Lung (tissue), 12 donors: ENCODE data around the gene IQGAP2. TPM values are rescaled to one million over a fixed set of nuclear protein-coding genes. Genes with fewer than 3 reads are reported as not detected.

Source experiments
- ATAC-seq: fragments of 200-7000 bp; cut with Tn5 transposase; one replicate; pipeline ENCODE4 v1.9.1; 2020; ENCODE audit warnings: moderate number of reproducible peaks; ENCODE audit not compliant: insufficient read depth, low FRiP score
- DNase-seq, 3 donors: peaks; one replicate each; pipeline ENCODE4 v3.0.0-alpha.2; 2013 to 2017
- H3K27ac ChIP-seq, 2 donors: one replicate each; pipeline ENCODE4 v1.5.1; 2013; ENCODE audit warnings: mild to moderate bottlenecking in 2 of 2, moderate library complexity in 2 of 2, control low read depth in 1 of 2, inconsistent platforms in 1 of 2, low read depth in 1 of 2, low read length in 1 of 2
- H3K27me3 ChIP-seq, 3 donors: one replicate each; pipeline ENCODE4 v1.5.1; 2013; ENCODE audit warnings: low read length in 2 of 3; ENCODE audit not compliant: control insufficient read depth in 3 of 3, insufficient read depth in 3 of 3
- H3K36me3 ChIP-seq, 4 donors: one replicate each; pipeline ENCODE4 v1.5.1; 2013; ENCODE audit warnings: low read length in 4 of 4, mild to moderate bottlenecking in 1 of 4, moderate library complexity in 1 of 4; ENCODE audit not compliant: control insufficient read depth in 4 of 4, insufficient read depth in 4 of 4
- H3K4me1 ChIP-seq, 5 donors: one replicate each; pipeline ENCODE4 v1.5.1; 2013; ENCODE audit warnings: low read length in 5 of 5, mild to moderate bottlenecking in 2 of 5, moderate library complexity in 1 of 5; ENCODE audit not compliant: control insufficient read depth in 5 of 5, insufficient read depth in 5 of 5
- H3K4me3 ChIP-seq: one replicate; pipeline ENCODE4 v1.5.1; 2013; ENCODE audit warnings: mild to moderate bottlenecking, control low read depth, moderate library complexity
- H3K9ac ChIP-seq, 2 donors: one replicate each; pipeline ENCODE4 v1.5.1; 2013; ENCODE audit warnings: low read length in 2 of 2, control low read depth in 1 of 2; ENCODE audit not compliant: insufficient read depth in 1 of 2
- H3K9me3 ChIP-seq, 4 donors: one replicate each; pipeline ENCODE4 v1.5.1; 2013; ENCODE audit warnings: low read length in 3 of 4, mild to moderate bottlenecking in 1 of 4, moderate library complexity in 1 of 4; ENCODE audit not compliant: control insufficient read depth in 4 of 4, insufficient read depth in 3 of 4
- WGBS, 2 donors: extraction: QIAGEN DNeasy Blood & Tissue Kit; methylation state at CpG; one replicate each; pipeline ENCODE4 v1.1.7; 2013; 5-methylcytosine and 5-hydroxymethylcytosine counted together
- polyA plus RNA-seq, 2 donors: library from polyadenylated mRNA; stranded (reverse); fragments of 200-250 nt; gene quantifications; one replicate each; pipeline ENCODE4 v1.2.1, GENCODE V29; 2013
- total RNA-seq, 2 donors: library from RNA; depleted of rRNA in 1 of 2; stranded (reverse); fragments of >200 nt in 1 of 2; gene quantifications; one replicate each; pipeline ENCODE4 v1.2.1, GENCODE V29; 2014 to 2021
- TF ChIP-seq, protein P1 (sequence below): IDR thresholded peaks from 2 replicates; pipeline ENCODE4 v1.5.1; 2012; ENCODE audit warnings: mild to moderate bottlenecking; ENCODE audit errors: control extremely low read depth, extremely low read depth
- donor health status: control.
- donor health status: control.
- donor health status: Bipolar disorder and iron deficiency.
- donor health status: healthy.
- donor health status: DM: yes; HTN: yes; CAD: no.

Gene IQGAP2
- total and polyA plus RNA-seq, 4 donors = 6.0 to 33.6 (median 13.7) TPM

DNA sequence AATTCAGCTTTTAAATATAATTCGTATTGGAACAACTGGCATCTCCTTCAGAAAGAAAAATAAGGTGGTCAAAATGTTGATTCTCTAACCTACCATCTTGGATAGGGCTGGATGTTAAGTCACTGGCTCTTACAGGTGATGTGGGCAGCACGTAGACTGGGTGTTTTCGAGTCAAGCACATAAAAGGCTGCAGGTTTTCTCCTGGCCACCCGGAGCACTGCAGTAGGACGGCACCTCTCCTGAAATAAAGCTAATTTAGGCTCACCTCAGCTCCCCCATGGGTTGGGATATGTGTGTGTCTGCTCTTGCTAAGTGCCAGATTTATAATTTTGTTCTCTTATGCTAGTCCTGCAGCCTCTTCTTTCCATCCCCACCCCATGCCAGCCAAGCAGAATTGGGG lies 80.3 kb downstream of the IQGAP2 start:
- Histone ChIP-seq H3K4me3 (no peak overlapping the region), H3K4me1 (peaks cover 0 to 14% (median 5%) of the 10 kb centered on the region in 5 donors), H3K27ac (no peak overlapping the region), H3K9me3 (no peaks in the 10 kb centered on the region), H3K9ac (no peak overlapping the region), H3K27me3 (no peaks in the 10 kb centered on the region), H3K36me3 (no peaks in the 10 kb centered on the region)
- WGBS, 2 donors = 86 to 93% methylated on average over 5 of the region's 5 CpGs
- TF ChIP-seq, protein P1, sequence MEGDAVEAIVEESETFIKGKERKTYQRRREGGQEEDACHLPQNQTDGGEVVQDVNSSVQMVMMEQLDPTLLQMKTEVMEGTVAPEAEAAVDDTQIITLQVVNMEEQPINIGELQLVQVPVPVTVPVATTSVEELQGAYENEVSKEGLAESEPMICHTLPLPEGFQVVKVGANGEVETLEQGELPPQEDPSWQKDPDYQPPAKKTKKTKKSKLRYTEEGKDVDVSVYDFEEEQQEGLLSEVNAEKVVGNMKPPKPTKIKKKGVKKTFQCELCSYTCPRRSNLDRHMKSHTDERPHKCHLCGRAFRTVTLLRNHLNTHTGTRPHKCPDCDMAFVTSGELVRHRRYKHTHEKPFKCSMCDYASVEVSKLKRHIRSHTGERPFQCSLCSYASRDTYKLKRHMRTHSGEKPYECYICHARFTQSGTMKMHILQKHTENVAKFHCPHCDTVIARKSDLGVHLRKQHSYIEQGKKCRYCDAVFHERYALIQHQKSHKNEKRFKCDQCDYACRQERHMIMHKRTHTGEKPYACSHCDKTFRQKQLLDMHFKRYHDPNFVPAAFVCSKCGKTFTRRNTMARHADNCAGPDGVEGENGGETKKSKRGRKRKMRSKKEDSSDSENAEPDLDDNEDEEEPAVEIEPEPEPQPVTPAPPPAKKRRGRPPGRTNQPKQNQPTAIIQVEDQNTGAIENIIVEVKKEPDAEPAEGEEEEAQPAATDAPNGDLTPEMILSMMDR = no peak
- DNase-seq = no peak
- no peak for ATAC-seq

DNA sequence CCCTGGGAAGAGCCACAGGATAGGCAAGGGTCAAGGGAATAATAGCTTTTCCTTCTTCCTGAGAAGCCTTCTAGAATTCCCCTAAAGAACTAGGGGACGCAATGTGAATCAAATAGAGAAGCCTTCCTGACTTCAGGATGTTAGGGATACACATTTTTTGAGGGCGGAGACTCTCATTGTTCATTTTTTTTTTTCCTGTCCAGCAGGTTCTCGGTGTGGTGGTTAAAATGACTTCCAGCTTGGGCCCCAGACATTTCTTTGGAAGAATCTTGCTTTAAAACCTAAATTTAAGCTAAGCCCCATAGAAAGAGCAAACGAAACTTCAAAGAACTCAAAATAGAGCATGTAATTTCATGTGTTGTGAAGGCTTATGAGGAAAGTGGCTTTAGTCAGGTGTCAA lies 80.8 kb downstream of the IQGAP2 start:
- WGBS, 2 donors = 79 to 87% methylated on average over 4 of the region's 4 CpGs
- Histone ChIP-seq H3K27ac (no peak overlapping the region), H3K27me3 (no peaks in the 10 kb centered on the region), H3K36me3 (no peaks in the 10 kb centered on the region), H3K9me3 (no peaks in the 10 kb centered on the region), H3K4me1 (peaks cover 0 to 15% (median 4%) of the 10 kb centered on the region in 5 donors), H3K9ac (no peak overlapping the region), H3K4me3 (no peak overlapping the region)
- TF ChIP-seq, protein P1 = no peak
- DNase-seq (no peak), ATAC-seq (no peak)

DNA sequence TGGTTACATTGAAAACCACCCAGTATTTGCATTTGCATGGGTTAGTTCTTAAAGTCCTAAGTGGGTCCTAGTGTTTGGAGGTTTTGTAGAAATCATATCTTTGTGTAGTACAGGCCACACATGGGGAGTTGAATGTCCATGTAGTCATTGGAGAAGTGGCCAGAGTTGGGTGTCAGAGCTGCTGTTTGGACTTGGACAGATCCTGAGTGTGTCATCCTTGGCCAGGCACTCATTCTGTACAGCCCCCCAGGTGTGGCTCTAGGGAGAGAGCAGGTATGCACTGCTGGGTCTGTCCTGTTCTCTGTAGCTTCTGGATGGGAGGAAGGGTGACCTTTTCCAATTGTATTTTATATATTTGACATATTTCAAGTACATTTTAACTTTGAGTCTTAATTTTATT lies 82.4 kb downstream of the IQGAP2 start:
- Histone ChIP-seq H3K27ac (no peak overlapping the region), H3K9me3 (no peaks in the 10 kb centered on the region), H3K36me3 (no peaks in the 10 kb centered on the region), H3K4me1 (peaks cover 0 to 27% (median 4%) of the 10 kb centered on the region in 5 donors), H3K4me3 (no peak overlapping the region), H3K27me3 (no peaks in the 10 kb centered on the region), H3K9ac (no peak overlapping the region)
- DNase-seq (no peak), ATAC-seq (no peak)
- TF ChIP-seq, protein P1 = no peak

DNA sequence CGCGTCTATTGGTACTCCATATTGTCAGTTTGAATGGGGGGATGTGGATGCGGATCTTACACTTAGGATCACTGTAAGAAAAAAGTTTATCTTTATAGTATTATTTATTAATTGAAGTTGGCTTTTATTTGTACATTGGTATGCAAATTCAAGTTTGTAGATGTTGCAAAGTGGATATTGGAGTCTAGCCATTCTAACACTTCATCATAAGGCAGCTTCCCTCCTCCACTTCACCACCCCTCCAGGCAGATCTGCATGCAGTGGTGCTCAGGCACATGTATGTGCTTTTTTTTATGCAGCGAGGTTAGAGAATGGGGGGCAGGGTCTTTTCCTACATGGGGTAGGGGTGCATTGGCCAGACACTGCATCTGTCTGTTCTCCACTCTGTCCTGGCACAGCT lies 84.3 kb downstream of the IQGAP2 start:
- peak; percentile 29 to 89 (median 77) for DNase-seq

More for the DNA sequence above, 84.3 kb downstream of the IQGAP2 start:
- WGBS, 2 donors = 89 to 95% methylated on average over 4 of the region's 4 CpGs
- TF ChIP-seq, protein P1 = no peak
- no peak overlapping the region for H3K9ac ChIP-seq
- H3K4me3 ChIP-seq = no peak overlapping the region
- no peaks in the 10 kb centered on the region for H3K9me3 ChIP-seq
- no peak overlapping the region for H3K27ac ChIP-seq
- peaks cover 0 to 39% (median 4%) of the 10 kb centered on the region in 5 donors for H3K4me1 ChIP-seq
- H3K36me3 ChIP-seq = no peaks in the 10 kb centered on the region
- ATAC-seq = no peak
- no peaks in the 10 kb centered on the region for H3K27me3 ChIP-seq
